Breast epithelium (tissue), 4 donors: ENCODE results near the gene PTPRN2. TPM values are rescaled to one million over a fixed set of nuclear protein-coding genes. Genes with fewer than 3 reads are reported as not detected.

ENCODE experiments used
- DNase-seq, 2 donors: peaks; one replicate each; pipeline ENCODE4 v3.0.0-alpha.2; 2019; ENCODE audit warnings: low spot score in 2 of 2
- H3K27ac ChIP-seq, 2 donors: fragments of 200-600 bp; sonication (generic) in 1 of 2; one replicate each; pipeline ENCODE4 v1.5.1; 2016 to 2019; ENCODE audit warnings: mild to moderate bottlenecking in 1 of 2
- H3K27me3 ChIP-seq, 2 donors: fragments of 200-600 bp; sonication (generic) in 1 of 2; one replicate each; pipeline versions ENCODE4 v1.5.1 to v1.6.0; 2017 to 2019; ENCODE audit warnings: control low read depth in 1 of 2, mild to moderate bottlenecking in 1 of 2
- H3K36me3 ChIP-seq: fragments of 200-600 bp; one replicate; pipeline ENCODE4 v1.5.1; 2019
- H3K4me1 ChIP-seq, 2 donors: fragments of 200-600 bp; sonication (generic); one replicate each; pipeline ENCODE4 v1.5.1; 2016 to 2019; ENCODE audit warnings: control low read depth in 1 of 2
- H3K4me3 ChIP-seq, 3 donors: fragments of 200-600 bp; sonication (generic); 1 replicate in 2 of 3; 2 replicates in 1 of 3; pipeline ENCODE4 v1.5.1; 2016 to 2019; ENCODE audit warnings: mild to moderate bottlenecking in 3 of 3, moderate library complexity in 2 of 3
- H3K9me3 ChIP-seq, 2 donors: fragments of 200-600 bp; sonication (generic) in 1 of 2; one replicate each; pipeline ENCODE4 v1.5.1; 2016 to 2019; ENCODE audit warnings: control low read depth in 1 of 2
- CTCF ChIP-seq, 3 donors: fragments of 450-650 bp; IDR thresholded peaks; one replicate each; pipeline ENCODE4 v1.5.1; 2016 to 2017; ENCODE audit warnings: antibody characterized with exemption in 3 of 3, mild to moderate bottlenecking in 3 of 3, moderate library complexity in 3 of 3
- POLR2A ChIP-seq: fragments of 450-650 bp; IDR thresholded peaks from one replicate; pipeline ENCODE4 v1.6.1; 2016; ENCODE audit warnings: antibody characterized with exemption, mild to moderate bottlenecking, moderate library complexity
- POLR2AphosphoS5 ChIP-seq, 3 donors: sonication (generic); formaldehyde crosslinking; IDR thresholded peaks; one replicate each; pipeline ENCODE4 v1.6.1; 2017; ENCODE audit warnings: antibody characterized with exemption in 3 of 3
- intact Hi-C: fragments of 100-400 bp; cut with DNase I; formaldehyde crosslinking; loops from one replicate; pipeline ENCODE4 v1.15.1; 2023; ENCODE audit warnings: low total_unique reads
- total RNA-seq, 3 donors: library from RNA; depleted of rRNA; stranded (reverse); fragments of >200 nt; gene quantifications; one replicate each; pipeline ENCODE4 v1.1.0, GENCODE V29; 2016

The PTPRN2 gene
- total RNA-seq, 3 donors from 2014 or later: 1.6 to 2.2 (median 2.2) TPM

GRCh38 chr7:158076656-158077055, 511.0 kb downstream of the PTPRN2 start:
- Histone ChIP-seq H3K4me1 (no peaks in the 10 kb centered on the region), H3K27ac (no peak overlapping the region)
- DNase-seq: no peak

DNA sequence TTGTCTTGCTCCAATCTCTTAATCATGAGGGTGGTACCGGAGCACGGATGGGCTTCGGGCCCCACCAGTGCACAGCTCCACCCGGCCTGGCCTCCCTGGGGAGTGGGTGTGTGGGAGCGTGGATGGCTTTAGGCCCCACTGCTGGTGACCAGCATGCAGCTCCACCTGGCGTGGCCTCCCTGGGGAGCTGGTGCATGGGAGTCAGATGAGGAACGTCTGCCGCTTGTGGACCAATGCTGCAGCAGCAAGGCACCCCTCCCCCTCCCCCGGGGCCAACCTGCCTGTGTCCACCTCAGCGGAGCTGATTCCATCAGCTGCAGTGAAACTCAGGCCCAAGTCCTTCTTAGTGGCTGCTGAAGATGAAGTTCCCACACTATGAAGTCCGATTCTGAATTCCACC, 511.4 kb downstream of the PTPRN2 start:
- no peak for TF ChIP-seq POLR2AphosphoS5 (IDR thresholded peaks at IDR 0.05)
- TF ChIP-seq CTCF (IDR thresholded peaks at IDR 0.05): no peak
- no peak for TF ChIP-seq POLR2A
- Histone ChIP-seq H3K36me3 (no peaks in the 10 kb centered on the region), H3K4me1 (no peaks in the 10 kb centered on the region), H3K27ac (no peak overlapping the region), H3K9me3 (no peaks in the 10 kb centered on the region), H3K4me3 (no peak overlapping the region), H3K27me3 (peaks cover 0 to 15% of the 10 kb centered on the region in 2 donors)
- DNase-seq: no peak
- intact Hi-C loops: no loop called here

More at GRCh38 chr7:158076656-158077055, 511.0 kb downstream of the PTPRN2 start:
- Histone ChIP-seq H3K27me3 (peaks cover 0 to 15% of the 10 kb centered on the region in 2 donors), H3K4me3 (no peak overlapping the region), H3K9me3 (no peaks in the 10 kb centered on the region), H3K36me3 (no peaks in the 10 kb centered on the region)
- intact Hi-C loops: no loop called here
- TF ChIP-seq CTCF (IDR thresholded peaks at IDR 0.05): no peak
- no peak for TF ChIP-seq POLR2AphosphoS5 (IDR thresholded peaks at IDR 0.05)
- no peak for TF ChIP-seq POLR2A

- Histone ChIP-seq H3K27me3 (peaks cover 0 to 15% of the 10 kb centered on the region in 2 donors), H3K4me3 (no peak overlapping the region), H3K36me3 (no peaks in the 10 kb centered on the region), H3K9me3 (no peaks in the 10 kb centered on the region), H3K27ac (no peak overlapping the region), H3K4me1 (no peaks in the 10 kb centered on the region)
- TF ChIP-seq POLR2AphosphoS5 (IDR thresholded peaks at IDR 0.05) (no peak), POLR2A (no peak), CTCF (IDR thresholded peaks at IDR 0.05) (no peak)
- no peak for DNase-seq
- intact Hi-C loops: no loop called here
Measured at GRCh38 chr7:158075633-158076001, 512.0 kb downstream of the PTPRN2 start.

DNA sequence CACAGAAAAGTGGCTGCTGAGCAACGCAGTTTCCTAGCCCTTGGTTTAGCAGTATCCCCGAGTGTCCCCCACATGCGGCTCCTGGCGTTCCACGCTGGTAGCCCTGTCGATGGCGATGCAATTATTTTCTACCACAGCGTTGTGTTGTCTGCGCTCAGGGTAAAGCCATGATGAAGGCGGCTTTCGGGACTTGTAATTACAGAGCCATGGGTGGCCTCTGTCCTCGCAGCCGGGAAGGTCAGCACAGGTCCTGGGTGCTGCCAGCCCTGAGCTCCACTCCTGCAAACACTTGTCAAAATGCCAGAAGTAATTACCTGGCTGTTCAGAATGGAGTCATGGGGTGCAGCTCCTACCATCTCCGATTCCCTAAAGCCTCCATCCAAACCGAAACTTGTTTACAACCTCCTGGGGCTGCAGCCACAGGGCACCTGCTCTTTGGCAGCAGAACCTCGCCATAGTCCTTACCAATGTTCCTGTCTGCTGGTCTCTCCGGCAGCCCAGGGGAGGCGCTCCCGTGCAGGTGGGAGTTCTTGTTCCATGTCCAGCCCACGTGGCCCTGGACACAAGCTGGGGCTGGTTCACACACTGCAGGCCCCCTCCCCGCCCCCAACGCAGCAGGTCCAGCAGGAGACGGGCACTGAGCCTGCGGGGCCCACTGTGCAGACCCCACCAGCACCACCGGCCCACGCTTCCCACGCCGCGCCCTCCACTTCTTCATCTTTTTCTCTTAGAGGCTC, 512.6 kb downstream of the PTPRN2 start:
- H3K27ac ChIP-seq: no peak overlapping the region
- no peaks in the 10 kb centered on the region for H3K4me1 ChIP-seq
- intact Hi-C loops: no loop called here
- H3K9me3 ChIP-seq: no peaks in the 10 kb centered on the region
- H3K36me3 ChIP-seq: no peaks in the 10 kb centered on the region
- no peak overlapping the region for H3K4me3 ChIP-seq
- peaks cover 0 to 15% of the 10 kb centered on the region in 2 donors for H3K27me3 ChIP-seq
- no peak for DNase-seq
- TF ChIP-seq POLR2AphosphoS5 (IDR thresholded peaks at IDR 0.05) (no peak), CTCF (IDR thresholded peaks at IDR 0.05) (no peak), POLR2A (no peak)
